ENCODE data around the gene FLAD1.

GRCh38 chr1:154940213-154940560 is 43.0 kb upstream of the FLAD1 start:
- TF ChIP-seq, protein P1, sequence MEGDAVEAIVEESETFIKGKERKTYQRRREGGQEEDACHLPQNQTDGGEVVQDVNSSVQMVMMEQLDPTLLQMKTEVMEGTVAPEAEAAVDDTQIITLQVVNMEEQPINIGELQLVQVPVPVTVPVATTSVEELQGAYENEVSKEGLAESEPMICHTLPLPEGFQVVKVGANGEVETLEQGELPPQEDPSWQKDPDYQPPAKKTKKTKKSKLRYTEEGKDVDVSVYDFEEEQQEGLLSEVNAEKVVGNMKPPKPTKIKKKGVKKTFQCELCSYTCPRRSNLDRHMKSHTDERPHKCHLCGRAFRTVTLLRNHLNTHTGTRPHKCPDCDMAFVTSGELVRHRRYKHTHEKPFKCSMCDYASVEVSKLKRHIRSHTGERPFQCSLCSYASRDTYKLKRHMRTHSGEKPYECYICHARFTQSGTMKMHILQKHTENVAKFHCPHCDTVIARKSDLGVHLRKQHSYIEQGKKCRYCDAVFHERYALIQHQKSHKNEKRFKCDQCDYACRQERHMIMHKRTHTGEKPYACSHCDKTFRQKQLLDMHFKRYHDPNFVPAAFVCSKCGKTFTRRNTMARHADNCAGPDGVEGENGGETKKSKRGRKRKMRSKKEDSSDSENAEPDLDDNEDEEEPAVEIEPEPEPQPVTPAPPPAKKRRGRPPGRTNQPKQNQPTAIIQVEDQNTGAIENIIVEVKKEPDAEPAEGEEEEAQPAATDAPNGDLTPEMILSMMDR (IDR thresholded peaks at IDR 0.05; ENCODE audit: low read depth, low read length): no peak
- TF ChIP-seq EZH2phosphoT487 (IDR thresholded peaks at IDR 0.05; ENCODE audit: low read depth): no peak
